GM18498 (cell line): ENCODE results near the gene RBPJL.

Source experiments
- ATAC-seq: cut with Tn5 transposase; IDR thresholded peaks from one replicate; pipeline ENCODE4 v1.9.1; 2021; ENCODE audit warnings: mild to moderate bottlenecking, moderate library complexity; ENCODE audit not compliant: unreplicated experiment

The RBPJL gene

GRCh38 chr20:45358282-45359068, 51.8 kb downstream of the RBPJL start:
- no peak for ATAC-seq

DNA sequence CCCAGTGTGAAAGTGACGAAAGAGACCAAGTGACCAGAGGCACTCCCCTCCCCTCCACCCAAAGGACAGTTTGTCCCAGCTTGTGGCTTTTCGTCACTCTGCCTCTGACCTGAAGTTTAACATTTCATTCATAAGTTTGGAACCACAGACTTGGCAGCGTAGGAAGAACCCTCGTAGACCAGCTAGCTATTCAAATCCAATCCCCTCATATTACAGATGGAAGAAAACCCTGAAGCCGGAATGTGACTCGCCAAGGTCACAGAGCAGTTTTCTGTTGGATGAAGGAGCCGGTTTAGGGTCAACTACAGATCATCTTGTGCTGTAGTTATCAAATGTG, 52.4 kb downstream of the RBPJL start:
- no peak for ATAC-seq

DNA sequence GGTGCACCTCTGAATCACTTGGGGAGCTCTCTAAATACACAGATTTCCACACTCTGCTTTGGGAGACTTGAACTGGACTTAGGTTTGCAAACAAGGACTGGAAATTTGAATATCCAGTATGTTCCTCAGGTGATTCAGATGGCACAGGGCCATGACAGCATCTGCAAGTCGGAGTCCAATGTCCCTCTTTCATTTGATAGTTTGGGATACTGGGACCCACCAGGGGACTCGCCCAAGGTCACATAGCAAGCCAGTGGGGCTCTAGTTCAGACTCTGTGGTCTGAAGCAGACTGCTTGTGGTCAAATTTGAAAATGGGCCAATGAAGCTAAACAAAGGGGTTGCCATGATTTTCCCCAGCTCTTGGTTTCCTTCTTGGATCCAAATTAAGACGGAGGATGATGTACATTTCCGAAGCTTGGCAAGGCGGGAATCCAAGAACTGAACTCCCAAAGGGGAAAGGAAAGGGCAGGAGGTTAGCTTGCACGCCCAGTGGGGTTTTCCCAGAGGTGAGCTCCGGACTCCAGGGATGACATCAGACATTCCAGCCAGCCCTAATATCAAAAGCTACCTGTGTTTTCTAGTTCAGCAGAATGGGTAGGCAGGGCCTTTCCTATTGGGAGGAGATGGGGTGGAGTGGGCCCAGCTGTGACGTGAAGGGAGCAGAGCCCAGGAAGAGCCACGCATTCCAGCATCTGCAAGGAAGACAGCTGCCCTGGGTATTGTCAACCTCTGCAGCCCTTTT, 52.9 kb downstream of the RBPJL start:
- ATAC-seq, result no peak

GRCh38 chr20:45361793-45362192, 55.2 kb downstream of the RBPJL start:
- ATAC-seq, result no peak

- ATAC-seq, result peak; percentile 81
Measured at GRCh38 chr20:45362804-45363610, 56.4 kb downstream of the RBPJL start, which contains the start of gene SYS1. Gene SYS1, plus strand, starts transcription at chr20:45363156. Its CDS starts 376 bp downstream, at chr20:45363532.

DNA sequence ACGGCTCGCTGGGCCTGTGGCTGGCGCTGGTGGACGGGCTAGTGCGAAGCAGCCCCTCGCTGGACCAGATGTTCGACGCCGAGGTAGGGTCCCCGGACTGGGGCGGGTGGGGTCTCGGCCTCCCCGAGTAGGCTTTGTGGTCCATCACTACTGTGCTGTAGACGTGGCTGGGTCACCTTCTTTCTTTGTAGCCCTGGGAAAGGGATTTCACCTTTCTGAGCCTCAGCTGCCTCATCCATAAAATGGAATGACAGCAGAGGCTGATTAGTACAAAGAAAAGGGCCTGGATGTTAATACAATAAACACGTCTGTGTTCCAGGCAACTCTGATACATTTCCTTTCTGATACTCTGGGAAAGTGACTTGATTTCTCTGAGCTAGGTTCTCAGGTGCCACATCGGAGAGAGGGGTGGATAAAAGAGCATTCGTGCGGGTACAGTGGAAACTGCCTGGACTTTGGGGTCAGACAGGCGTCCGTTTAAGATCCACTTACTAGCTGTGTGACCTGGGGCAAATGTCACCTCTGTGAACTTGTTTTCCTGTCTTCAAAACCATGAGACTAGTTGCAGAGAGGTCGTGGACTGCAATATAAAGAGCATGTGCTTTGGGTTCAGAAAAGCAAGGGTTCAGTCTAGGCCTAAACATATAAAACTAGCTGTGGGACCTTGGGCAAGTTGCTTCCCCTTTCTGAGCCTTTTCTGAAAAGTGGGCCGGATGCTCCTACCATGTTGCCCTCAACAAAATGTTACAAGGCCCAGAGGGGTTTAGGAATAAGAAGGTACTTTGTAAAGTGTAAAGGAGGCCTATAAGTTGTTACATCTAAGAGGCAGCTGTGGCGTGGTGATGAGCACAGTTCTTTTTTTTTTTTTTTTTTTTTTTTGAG, 57.2 kb downstream of the RBPJL start:
- no peak for ATAC-seq

GRCh38 chr20:45365444-45365970, 58.9 kb downstream of the RBPJL start:
- ATAC-seq, result no peak

- ATAC-seq, result no peak
Measured at GRCh38 chr20:45366192-45366591, 59.6 kb downstream of the RBPJL start.

DNA sequence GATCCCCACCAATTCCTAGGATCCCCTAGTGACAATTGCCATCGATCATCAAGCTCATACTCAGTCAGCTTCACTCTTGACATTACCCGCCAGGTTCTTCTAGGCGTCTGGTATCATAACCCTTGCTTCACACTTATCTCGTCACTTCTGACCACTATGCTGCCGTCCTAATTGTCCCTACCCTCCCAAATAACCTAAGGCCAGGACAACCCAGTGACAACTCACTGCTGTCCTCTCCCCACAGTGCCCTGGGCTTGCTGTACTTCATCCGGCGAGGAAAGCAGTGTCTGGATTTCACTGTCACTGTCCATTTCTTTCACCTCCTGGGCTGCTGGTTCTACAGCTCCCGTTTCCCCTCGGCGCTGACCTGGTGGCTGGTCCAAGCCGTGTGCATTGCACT, 60.0 kb downstream of the RBPJL start:
- no peak for ATAC-seq

DNA sequence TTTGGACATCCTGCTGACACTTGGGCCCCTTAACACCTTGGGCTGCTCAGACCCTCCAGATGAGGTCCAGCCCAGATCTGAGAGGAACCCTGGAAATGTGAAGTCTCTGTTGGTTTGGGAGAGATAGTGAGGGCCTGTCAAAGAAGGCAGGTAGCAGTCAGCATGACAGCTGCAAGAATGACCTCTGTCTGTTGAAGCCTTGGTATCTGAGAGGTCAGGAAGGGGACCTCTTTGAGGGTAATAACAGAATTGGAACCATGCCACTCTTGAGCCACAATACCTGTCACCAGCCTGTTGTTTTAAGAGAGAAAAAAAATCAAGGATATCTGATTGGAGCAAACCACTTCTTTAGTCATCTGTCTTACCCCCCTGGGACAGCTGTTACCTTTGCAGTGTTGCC, 60.5 kb downstream of the RBPJL start:
- ATAC-seq, result no peak
